GM19467 (cell line): ENCODE data around the gene INPP5A.

Experiments used
- ATAC-seq: cut with Tn5 transposase; IDR thresholded peaks from one replicate; pipeline ENCODE4 v1.9.1; 2021; ENCODE audit warnings: mild to moderate bottlenecking, moderate library complexity; ENCODE audit not compliant: unreplicated experiment

The INPP5A gene

GRCh38 chr10:132577350-132578003, 39.9 kb downstream of the INPP5A start:
- ATAC-seq, result no peak

- no peak for ATAC-seq
Measured at GRCh38 chr10:132578287-132578951, 40.8 kb downstream of the INPP5A start.

- ATAC-seq, result no peak
Measured at GRCh38 chr10:132579027-132579859, 41.7 kb downstream of the INPP5A start.

- ATAC-seq, result no peak
Measured at GRCh38 chr10:132580143-132580542, 42.6 kb downstream of the INPP5A start.

GRCh38 chr10:132580617-132581016, 43.0 kb downstream of the INPP5A start:
- no peak for ATAC-seq

- ATAC-seq, result no peak
Measured at GRCh38 chr10:132582137-132582536, 44.5 kb downstream of the INPP5A start.

GRCh38 chr10:132582771-132583170, 45.2 kb downstream of the INPP5A start:
- no peak for ATAC-seq

- ATAC-seq, result no peak
Measured at GRCh38 chr10:132583456-132583855, 45.9 kb downstream of the INPP5A start.

- ATAC-seq, result no peak
Measured at GRCh38 chr10:132584081-132584480, 46.5 kb downstream of the INPP5A start.

- no peak for ATAC-seq
Measured at GRCh38 chr10:132585732-132586722, 48.4 kb downstream of the INPP5A start.

GRCh38 chr10:132586739-132587138, 49.2 kb downstream of the INPP5A start:
- ATAC-seq, result no peak

- ATAC-seq, result no peak
Measured at GRCh38 chr10:132587175-132587574, 49.6 kb downstream of the INPP5A start.

GRCh38 chr10:132588301-132589013, 50.9 kb downstream of the INPP5A start:
- no peak for ATAC-seq

- ATAC-seq, result no peak
Measured at GRCh38 chr10:132589015-132589414, 51.4 kb downstream of the INPP5A start.

GRCh38 chr10:132589681-132590080, 52.1 kb downstream of the INPP5A start:
- no peak for ATAC-seq

GRCh38 chr10:132590094-132590751, 52.6 kb downstream of the INPP5A start:
- ATAC-seq, result no peak

- ATAC-seq, result no peak
Measured at GRCh38 chr10:132590752-132591121, 53.1 kb downstream of the INPP5A start.

GRCh38 chr10:132591166-132591971, 53.8 kb downstream of the INPP5A start:
- ATAC-seq, result no peak
